GM23338 (cell line): Measurements from ENCODE around the gene CORO2A. TPM values are rescaled to one million over a fixed set of nuclear protein-coding genes. Genes with fewer than 3 reads are reported as not detected.

ENCODE experiments used
- ATAC-seq: fragments of 200-7000 bp; cut with Tn5 transposase; 3 replicates; pipeline ENCODE4 v1.9.1; 2020
- DNase-seq: peaks from one replicate; pipeline ENCODE4 v3.0.0-alpha.2; 2015; ENCODE audit warnings: low spot score
- H2AFZ ChIP-seq: fragments of 200-600 bp; sonication (generic); 2 replicates; pipeline ENCODE4 v1.8.0; 2016; ENCODE audit warnings: antibody characterized with exemption, mild to moderate bottlenecking, moderate library complexity
- H3F3A ChIP-seq: fragments of 200-600 bp; sonication (generic); replicated peaks from 2 replicates; pipeline ENCODE4 v1.8.0; 2017; ENCODE audit warnings: antibody characterized with exemption, mixed run types, low read depth
- H3K27ac ChIP-seq: fragments of 200-600 bp; sonication (generic); 2 replicates; pipeline ENCODE4 v1.6.1; 2016; ENCODE audit warnings: low read depth
- H3K27me3 ChIP-seq: fragments of 200-600 bp; sonication (generic); 2 replicates; pipeline ENCODE4 v1.8.0; 2016; ENCODE audit warnings: mild to moderate bottlenecking, mixed run types, moderate library complexity; ENCODE audit not compliant: insufficient read depth
- H3K36me3 ChIP-seq: fragments of 200-600 bp; sonication (generic); 2 replicates; pipeline ENCODE4 v1.8.0; 2016; ENCODE audit warnings: mild to moderate bottlenecking; ENCODE audit not compliant: insufficient read depth
- H3K4me1 ChIP-seq: fragments of 200-600 bp; sonication (generic); 2 replicates; pipeline ENCODE4 v1.8.0; 2016; ENCODE audit warnings: mild to moderate bottlenecking, moderate library complexity; ENCODE audit not compliant: insufficient read depth
- H3K4me2 ChIP-seq: fragments of 200-600 bp; sonication (generic); 2 replicates; pipeline ENCODE4 v1.7.1; 2017; ENCODE audit warnings: mixed run types
- H3K4me3 ChIP-seq: fragments of 200-600 bp; sonication (generic); 2 replicates; pipeline ENCODE4 v1.6.1; 2016; ENCODE audit warnings: mixed run types
- H3K79me2 ChIP-seq: fragments of 200-600 bp; sonication (generic); replicated peaks from 2 replicates; pipeline ENCODE4 v1.8.0; 2017; ENCODE audit warnings: mild to moderate bottlenecking; ENCODE audit not compliant: insufficient read depth
- H3K9me2 ChIP-seq: fragments of 200-600 bp; sonication (generic); 2 replicates; pipeline ENCODE4 v1.8.0; 2017; ENCODE audit not compliant: insufficient read depth
- H4K20me1 ChIP-seq: fragments of 200-600 bp; sonication (generic); replicated peaks from 2 replicates; pipeline ENCODE4 v1.8.0; 2017; ENCODE audit warnings: mild to moderate bottlenecking; ENCODE audit not compliant: insufficient read depth
- H3K27ac Mint-ChIP-seq: 2 replicates; pipeline ENCODE4 v1.8.0; 2020; ENCODE audit warnings: inconsistent platforms, mild to moderate bottlenecking, moderate library complexity, mixed read lengths
- H3K27me3 Mint-ChIP-seq: 3 replicates; pipeline ENCODE4 v1.8.0; 2022; ENCODE audit warnings: low read depth, mild to moderate bottlenecking, moderate library complexity, mixed read lengths, inconsistent platforms; ENCODE audit not compliant: insufficient read depth, poor library complexity
- H3K36me3 Mint-ChIP-seq: 3 replicates; pipeline ENCODE4 v1.8.0; 2021; ENCODE audit warnings: low read depth, mild to moderate bottlenecking, inconsistent platforms, moderate library complexity, mixed read lengths
- H3K4me1 Mint-ChIP-seq: 3 replicates; pipeline ENCODE4 v1.8.0; 2020; ENCODE audit warnings: mild to moderate bottlenecking, inconsistent platforms, mixed read lengths
- H3K4me3 Mint-ChIP-seq: 3 replicates; pipeline ENCODE4 v1.8.0; 2021; ENCODE audit warnings: moderate library complexity, mild to moderate bottlenecking, inconsistent platforms, mixed read lengths
- H3K9me3 Mint-ChIP-seq: 3 replicates; pipeline ENCODE4 v1.8.0; 2020; ENCODE audit warnings: moderate library complexity, mild to moderate bottlenecking, inconsistent platforms, mixed read lengths
- CREB1 ChIP-seq: fragments of 250-450 bp; sonication (Bioruptor Pico); IDR thresholded peaks from 2 replicates; pipeline ENCODE4 v1.5.0; 2020; ENCODE audit warnings: low read depth, mild to moderate bottlenecking, moderate library complexity
- ETS1 ChIP-seq: IDR thresholded peaks from 2 replicates; pipeline ENCODE4 v1.6.1; 2016; ENCODE audit warnings: antibody characterized with exemption
- EZH2 ChIP-seq: fragments of 200-600 bp; sonication (generic); IDR thresholded peaks from one replicate; pipeline ENCODE4 v1.8.0; 2017; ENCODE audit warnings: antibody characterized with exemption, mild to moderate bottlenecking, low read depth; ENCODE audit not compliant: unreplicated experiment
- EZH2phosphoT487 ChIP-seq: fragments of 200-600 bp; sonication (generic); IDR thresholded peaks from one replicate; pipeline ENCODE4 v1.8.1; 2018; ENCODE audit warnings: antibody characterized with exemption; ENCODE audit not compliant: unreplicated experiment
- JUNB ChIP-seq: IDR thresholded peaks from one replicate; pipeline ENCODE4 v1.6.1; 2016; ENCODE audit warnings: antibody characterized with exemption; ENCODE audit not compliant: unreplicated experiment
- NANOG ChIP-seq: IDR thresholded peaks from 2 replicates; pipeline ENCODE4 v1.6.1; 2016; ENCODE audit warnings: antibody characterized with exemption, borderline replicate concordance
- POLR2AphosphoS5 ChIP-seq: IDR thresholded peaks from 2 replicates; pipeline ENCODE4 v1.6.1; 2016; ENCODE audit warnings: antibody characterized with exemption, low read depth
- STAT1 ChIP-seq: IDR thresholded peaks from one replicate; pipeline ENCODE4 v1.6.1; 2016; ENCODE audit warnings: antibody characterized with exemption; ENCODE audit not compliant: unreplicated experiment
- ZNF114 ChIP-seq: fragments of 250-450 bp; sonication (Bioruptor Pico); IDR thresholded peaks from 2 replicates; pipeline ENCODE4 v1.5.0; 2020; ENCODE audit warnings: mild to moderate bottlenecking, moderate library complexity
- ZNF331 ChIP-seq: fragments of 250-450 bp; sonication (Bioruptor Pico); IDR thresholded peaks from 2 replicates; pipeline ENCODE4 v1.5.0; 2020; ENCODE audit warnings: low read depth, mild to moderate bottlenecking, moderate library complexity
- ZNF462 ChIP-seq: fragments of 250-450 bp; sonication (Bioruptor Pico); IDR thresholded peaks from 2 replicates; pipeline ENCODE4 v1.5.0; 2020; ENCODE audit warnings: mild to moderate bottlenecking, moderate library complexity
- polyA plus RNA-seq: library from polyadenylated mRNA; unstranded; fragments of >200 nt; fragmentation: Nextera tagmentation; extraction: Ambion mirVana; gene quantifications from 2 replicates; pipeline ENCODE4 v1.2.1, GENCODE V29; 2016
- total RNA-seq: library from RNA; depleted of rRNA; stranded (reverse); fragments of >200 nt; shearing (Covaris generic); gene quantifications from 2 replicates; pipeline ENCODE4 v1.2.3, GENCODE V29; 2014
- TF ChIP-seq, protein P1 (sequence below): IDR thresholded peaks from one replicate; pipeline ENCODE4 v1.6.1; 2018; ENCODE audit warnings: antibody characterized with exemption; ENCODE audit not compliant: unreplicated experiment
- TF ChIP-seq, protein P2 (sequence below), 2 experiments: fragments of 200-600 bp in 1 of 2; sonication (generic) in 1 of 2; conservative IDR thresholded peaks; 2 replicates each; pipeline versions ENCODE4 v1.5.1 to v1.6.1; 2016 to 2017; ENCODE audit warnings: antibody characterized with exemption in 2 of 2, low read depth in 2 of 2, mild to moderate bottlenecking in 2 of 2, moderate library complexity in 1 of 2

Gene CORO2A
- total and polyA plus RNA-seq, 2 experiments from 2014 or later = 12.9 to 27.6 TPM

DNA sequence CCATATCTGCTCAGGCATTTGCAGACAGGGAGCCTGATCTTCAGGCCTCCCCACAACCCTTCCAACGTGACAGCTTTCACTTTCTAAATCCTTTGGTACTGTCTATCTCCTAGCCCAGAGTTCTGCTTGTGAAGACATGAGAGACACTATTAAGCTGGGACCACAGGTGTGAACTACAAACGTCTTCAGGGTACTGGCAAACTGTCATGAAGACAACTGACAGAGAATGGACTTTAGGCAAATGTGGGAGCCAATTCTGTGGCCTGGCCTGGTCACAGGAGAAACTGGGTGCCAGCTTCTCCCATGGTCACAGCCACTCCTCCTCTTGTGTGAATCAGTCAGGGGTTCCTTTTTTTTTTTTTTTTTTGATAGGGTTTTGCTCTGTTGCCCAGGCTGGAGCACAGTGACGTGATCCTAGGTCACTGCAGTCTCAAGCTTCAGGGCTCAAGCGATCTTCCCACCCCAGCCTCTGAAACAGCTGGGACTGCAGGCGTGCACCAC is 83.9 kb downstream of the CORO2A start (continued):
- TF ChIP-seq ZNF462 (no peak), JUNB (no peak)

- no peaks in the 10 kb centered on the region for H3F3A ChIP-seq
- Mint-ChIP-seq H3K9me3 (no peaks in the 10 kb centered on the region; the same call in 2 of the 3 replicates), H3K36me3 (peaks cover 6% of the 10 kb centered on the region; the same call in 2 of the 3 replicates), H3K27ac (no peak overlapping the region), H3K27me3 (peaks cover 8% of the 10 kb centered on the region), H3K4me3 (no peak overlapping the region), H3K4me1 (peaks cover 11% of the 10 kb centered on the region)
- H2AFZ ChIP-seq = no peak overlapping the region
- H4K20me1 ChIP-seq = no peaks in the 10 kb centered on the region
- no peaks in the 10 kb centered on the region for H3K9me2 ChIP-seq
- peaks cover 3% of the 10 kb centered on the region; the same call in 1 of the 2 replicates for H3K36me3 ChIP-seq
- ATAC-seq (no peak), DNase-seq (no peak)
- no peaks in the 10 kb centered on the region for H3K27me3 ChIP-seq
- H3K79me2 ChIP-seq = peaks cover 5% of the 10 kb centered on the region; the same call in 1 of the 2 replicates
- H3K27ac ChIP-seq = no peak overlapping the region
- no peak overlapping the region for H3K4me3 ChIP-seq
- H3K4me1 ChIP-seq = peaks cover 8% of the 10 kb centered on the region; the same call in 1 of the 2 replicates
- H3K4me2 ChIP-seq = no peak overlapping the region
- TF ChIP-seq, protein P1, sequence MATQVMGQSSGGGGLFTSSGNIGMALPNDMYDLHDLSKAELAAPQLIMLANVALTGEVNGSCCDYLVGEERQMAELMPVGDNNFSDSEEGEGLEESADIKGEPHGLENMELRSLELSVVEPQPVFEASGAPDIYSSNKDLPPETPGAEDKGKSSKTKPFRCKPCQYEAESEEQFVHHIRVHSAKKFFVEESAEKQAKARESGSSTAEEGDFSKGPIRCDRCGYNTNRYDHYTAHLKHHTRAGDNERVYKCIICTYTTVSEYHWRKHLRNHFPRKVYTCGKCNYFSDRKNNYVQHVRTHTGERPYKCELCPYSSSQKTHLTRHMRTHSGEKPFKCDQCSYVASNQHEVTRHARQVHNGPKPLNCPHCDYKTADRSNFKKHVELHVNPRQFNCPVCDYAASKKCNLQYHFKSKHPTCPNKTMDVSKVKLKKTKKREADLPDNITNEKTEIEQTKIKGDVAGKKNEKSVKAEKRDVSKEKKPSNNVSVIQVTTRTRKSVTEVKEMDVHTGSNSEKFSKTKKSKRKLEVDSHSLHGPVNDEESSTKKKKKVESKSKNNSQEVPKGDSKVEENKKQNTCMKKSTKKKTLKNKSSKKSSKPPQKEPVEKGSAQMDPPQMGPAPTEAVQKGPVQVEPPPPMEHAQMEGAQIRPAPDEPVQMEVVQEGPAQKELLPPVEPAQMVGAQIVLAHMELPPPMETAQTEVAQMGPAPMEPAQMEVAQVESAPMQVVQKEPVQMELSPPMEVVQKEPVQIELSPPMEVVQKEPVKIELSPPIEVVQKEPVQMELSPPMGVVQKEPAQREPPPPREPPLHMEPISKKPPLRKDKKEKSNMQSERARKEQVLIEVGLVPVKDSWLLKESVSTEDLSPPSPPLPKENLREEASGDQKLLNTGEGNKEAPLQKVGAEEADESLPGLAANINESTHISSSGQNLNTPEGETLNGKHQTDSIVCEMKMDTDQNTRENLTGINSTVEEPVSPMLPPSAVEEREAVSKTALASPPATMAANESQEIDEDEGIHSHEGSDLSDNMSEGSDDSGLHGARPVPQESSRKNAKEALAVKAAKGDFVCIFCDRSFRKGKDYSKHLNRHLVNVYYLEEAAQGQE = no peak
- no peak for TF ChIP-seq STAT1
- no peak for TF ChIP-seq ETS1
- TF ChIP-seq ZNF114 (CRISPR knock-in tag) = no peak
- TF ChIP-seq CREB1 (CRISPR knock-in tag) = no peak
- no peak for TF ChIP-seq POLR2AphosphoS5
- no peak for TF ChIP-seq EZH2phosphoT487
- TF ChIP-seq EZH2 = no peak
- TF ChIP-seq NANOG = no peak
- TF ChIP-seq, protein P2, sequence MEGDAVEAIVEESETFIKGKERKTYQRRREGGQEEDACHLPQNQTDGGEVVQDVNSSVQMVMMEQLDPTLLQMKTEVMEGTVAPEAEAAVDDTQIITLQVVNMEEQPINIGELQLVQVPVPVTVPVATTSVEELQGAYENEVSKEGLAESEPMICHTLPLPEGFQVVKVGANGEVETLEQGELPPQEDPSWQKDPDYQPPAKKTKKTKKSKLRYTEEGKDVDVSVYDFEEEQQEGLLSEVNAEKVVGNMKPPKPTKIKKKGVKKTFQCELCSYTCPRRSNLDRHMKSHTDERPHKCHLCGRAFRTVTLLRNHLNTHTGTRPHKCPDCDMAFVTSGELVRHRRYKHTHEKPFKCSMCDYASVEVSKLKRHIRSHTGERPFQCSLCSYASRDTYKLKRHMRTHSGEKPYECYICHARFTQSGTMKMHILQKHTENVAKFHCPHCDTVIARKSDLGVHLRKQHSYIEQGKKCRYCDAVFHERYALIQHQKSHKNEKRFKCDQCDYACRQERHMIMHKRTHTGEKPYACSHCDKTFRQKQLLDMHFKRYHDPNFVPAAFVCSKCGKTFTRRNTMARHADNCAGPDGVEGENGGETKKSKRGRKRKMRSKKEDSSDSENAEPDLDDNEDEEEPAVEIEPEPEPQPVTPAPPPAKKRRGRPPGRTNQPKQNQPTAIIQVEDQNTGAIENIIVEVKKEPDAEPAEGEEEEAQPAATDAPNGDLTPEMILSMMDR (conservative IDR thresholded peaks at IDR 0.05; ENCODE audit: low read depth in 2 of 2) = no peak
- no peak for TF ChIP-seq ZNF331
These were observed 84.5 kb downstream of the CORO2A start for GRCh38 chr9:98107926-98108325.
